ENCODE results near the gene ZFP90.

ZFP90 gene

GRCh38 chr16:68508013-68508412, 31.1 kb upstream of the ZFP90 start:
- no peak overlapping the region for H3K27ac ChIP-seq
- no peak for TF ChIP-seq CTCF (IDR thresholded peaks at IDR 0.05)
- H3K4me3 ChIP-seq: no peak overlapping the region
- no peak for DNase-seq (ENCODE audit: low spot score)

GRCh38 chr16:68508641-68509240, 30.4 kb upstream of the ZFP90 start:
- no peak overlapping the region for H3K4me3 ChIP-seq
- DNase-seq (ENCODE audit: low spot score): no peak
- no peak for TF ChIP-seq CTCF (IDR thresholded peaks at IDR 0.05)
- H3K27ac ChIP-seq: no peak overlapping the region

- Histone ChIP-seq H3K27ac (no peak overlapping the region), H3K4me3 (no peak overlapping the region)
- no peak for TF ChIP-seq CTCF (IDR thresholded peaks at IDR 0.05)
- DNase-seq (ENCODE audit: low spot score): peak; percentile 57
Measured at GRCh38 chr16:68509381-68509780, 29.7 kb upstream of the ZFP90 start.

GRCh38 chr16:68510775-68511174, 28.3 kb upstream of the ZFP90 start:
- no peak overlapping the region for H3K4me3 ChIP-seq
- TF ChIP-seq CTCF (IDR thresholded peaks at IDR 0.05): no peak

GRCh38 chr16:68512183-68512582, 26.9 kb upstream of the ZFP90 start:
- no peak overlapping the region for H3K4me3 ChIP-seq
- H3K27ac ChIP-seq: no peak overlapping the region
- DNase-seq (ENCODE audit: low spot score): no peak
- no peak for TF ChIP-seq CTCF (IDR thresholded peaks at IDR 0.05)

More at GRCh38 chr16:68510775-68511174, 28.3 kb upstream of the ZFP90 start:
- no peak overlapping the region for H3K27ac ChIP-seq
- DNase-seq (ENCODE audit: low spot score): no peak

- DNase-seq (ENCODE audit: low spot score): no peak
- TF ChIP-seq CTCF (IDR thresholded peaks at IDR 0.05): no peak
- no peak overlapping the region for H3K4me3 ChIP-seq
- no peak overlapping the region for H3K27ac ChIP-seq
Measured at GRCh38 chr16:68512742-68513141, 26.3 kb upstream of the ZFP90 start.

- DNase-seq (ENCODE audit: low spot score): no peak
- no peak for TF ChIP-seq CTCF (IDR thresholded peaks at IDR 0.05)
Measured at GRCh38 chr16:68514511-68514910, 24.6 kb upstream of the ZFP90 start.

More at GRCh38 chr16:68514511-68514910, 24.6 kb upstream of the ZFP90 start:
- no peak overlapping the region for H3K27ac ChIP-seq
- no peak overlapping the region for H3K4me3 ChIP-seq

Data from coronary artery (tissue), 2 donors.